GM21529 (cell line): ENCODE results near the gene VEGFB.

ENCODE experiments used
- ATAC-seq: cut with Tn5 transposase; IDR thresholded peaks from one replicate; pipeline ENCODE4 v1.9.1; 2021; ENCODE audit not compliant: unreplicated experiment

VEGFB gene

GRCh38 chr11:64258946-64259532 lies 24.7 kb downstream of the VEGFB start:
- ATAC-seq: no peak

DNA sequence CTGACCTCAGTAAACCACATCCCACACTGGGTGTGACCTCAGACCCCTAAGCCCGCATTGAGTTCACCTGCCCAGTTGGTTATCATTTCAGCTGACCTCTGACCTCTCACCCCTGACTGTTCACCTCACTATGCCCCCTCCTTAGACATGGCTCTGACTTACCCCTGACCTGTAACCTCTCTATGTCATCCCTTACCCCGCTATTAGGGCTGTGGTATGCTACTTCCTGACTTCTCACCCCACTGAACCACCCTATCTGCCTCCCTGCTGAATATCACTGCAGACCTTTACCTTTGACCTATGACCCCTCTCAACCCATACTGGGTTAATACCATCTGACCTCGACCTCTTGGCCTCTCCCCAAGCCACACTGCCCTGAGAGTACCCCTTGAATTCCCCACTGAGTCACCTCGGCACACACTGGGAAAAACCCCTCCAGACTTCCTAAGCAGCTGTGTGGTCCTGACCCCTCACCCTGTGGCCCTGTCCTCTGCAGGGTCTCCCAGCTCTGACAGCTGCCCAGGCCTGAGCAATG lies 25.2 kb downstream of the VEGFB start:
- ATAC-seq: no peak

DNA sequence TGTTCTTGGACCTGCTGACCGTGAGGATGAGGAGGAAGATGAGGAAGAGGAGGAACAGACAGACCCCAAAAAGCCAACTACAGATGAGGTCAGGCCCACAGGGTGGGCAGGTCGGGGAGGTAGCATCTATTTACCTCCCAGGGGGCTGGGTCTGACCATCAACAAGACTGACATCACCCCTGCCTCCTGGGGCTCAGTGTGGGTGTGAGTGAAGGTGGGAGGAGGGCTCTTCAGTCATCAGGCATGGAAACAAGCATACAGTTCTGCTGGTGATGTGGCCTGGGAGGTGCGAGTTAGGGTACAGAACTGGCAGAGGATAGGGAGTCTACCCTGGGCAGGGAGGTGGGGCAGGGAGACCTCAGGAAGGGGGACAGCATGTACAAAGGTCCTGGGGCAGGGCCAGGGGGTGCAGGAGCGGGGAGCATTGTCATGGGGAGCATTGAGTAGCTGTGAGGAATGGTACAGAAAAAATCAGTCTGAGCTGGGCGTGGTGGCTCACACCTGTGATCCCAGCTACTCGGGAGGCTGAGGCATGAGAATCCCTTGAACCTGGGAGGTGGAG lies 25.8 kb downstream of the VEGFB start:
- ATAC-seq: no peak

GRCh38 chr11:64261556-64262080 lies 27.2 kb downstream of the VEGFB start:
- ATAC-seq: no peak

DNA sequence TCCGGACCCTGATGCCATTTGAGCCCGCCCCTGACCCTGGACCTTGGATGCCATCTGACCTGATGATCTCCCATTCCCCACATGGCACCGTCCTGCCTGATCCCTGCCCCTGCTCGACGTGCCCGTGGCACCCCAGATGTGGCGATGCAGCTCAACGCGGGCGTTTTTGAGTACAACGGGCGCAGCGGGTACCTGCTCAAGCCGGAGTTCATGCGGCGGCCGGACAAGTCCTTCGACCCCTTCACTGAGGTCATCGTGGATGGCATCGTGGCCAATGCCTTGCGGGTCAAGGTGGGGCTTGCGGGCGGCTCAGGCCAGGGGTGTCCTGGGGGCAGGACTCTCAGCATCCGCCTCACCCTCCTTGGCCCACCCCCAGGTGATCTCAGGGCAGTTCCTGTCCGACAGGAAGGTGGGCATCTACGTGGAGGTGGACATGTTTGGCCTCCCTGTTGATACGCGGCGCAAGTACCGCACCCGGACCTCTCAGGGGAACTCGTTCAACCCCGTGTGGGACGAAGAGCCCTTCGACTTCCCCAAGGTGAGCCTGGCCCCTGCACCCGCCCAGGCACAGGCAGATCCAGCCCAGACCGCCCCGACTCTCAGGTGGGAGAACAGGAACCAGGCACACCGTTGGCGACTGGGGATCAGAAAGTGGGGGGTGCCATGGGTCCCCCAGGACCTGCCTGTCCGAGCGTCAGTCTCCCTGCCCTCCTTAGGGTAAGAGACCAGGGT lies 28.1 kb downstream of the VEGFB start:
- no peak for ATAC-seq

DNA sequence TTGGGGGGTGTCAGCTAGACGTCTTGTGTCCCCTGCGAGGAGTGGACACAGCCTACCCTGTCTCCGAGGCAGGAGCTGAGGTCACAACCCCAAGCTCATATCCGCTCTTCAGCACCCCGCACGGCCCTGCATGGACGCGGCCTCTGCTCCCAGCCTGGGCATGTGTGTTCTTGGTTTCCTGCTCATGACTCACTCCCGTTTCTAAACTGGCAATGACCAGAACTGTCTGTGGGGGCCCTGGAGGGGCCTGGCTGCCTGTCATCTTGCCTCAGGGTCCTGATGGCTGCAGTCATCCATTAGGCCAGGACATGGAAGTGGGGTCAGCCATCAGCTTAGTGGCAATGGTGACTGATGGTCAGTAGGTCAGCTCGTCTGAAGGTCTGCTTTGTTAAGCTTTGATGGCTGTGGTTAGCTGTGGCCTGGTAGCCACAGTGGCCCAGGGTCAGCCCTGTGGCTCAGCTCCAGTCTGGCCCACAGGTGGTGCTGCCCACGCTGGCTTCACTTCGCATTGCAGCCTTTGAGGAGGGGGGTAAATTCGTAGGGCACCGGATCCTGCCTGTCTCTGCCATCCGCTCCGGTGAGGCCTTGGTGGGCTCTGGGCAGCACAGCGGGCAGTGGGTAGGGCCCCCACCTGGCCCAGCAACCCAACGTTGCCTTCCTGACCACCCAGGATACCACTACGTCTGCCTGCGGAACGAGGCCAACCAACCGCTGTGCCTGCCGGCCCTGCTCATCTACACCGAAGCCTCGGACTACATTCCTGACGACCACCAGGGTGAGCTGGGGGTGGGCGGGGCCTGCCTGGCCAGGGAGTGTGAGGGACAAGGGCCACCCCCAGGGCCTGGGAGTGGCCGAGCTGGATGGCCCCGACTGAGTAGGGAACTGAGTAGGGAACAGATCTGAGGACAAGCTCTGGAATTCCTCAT lies 28.9 kb downstream of the VEGFB start:
- no peak for ATAC-seq

DNA sequence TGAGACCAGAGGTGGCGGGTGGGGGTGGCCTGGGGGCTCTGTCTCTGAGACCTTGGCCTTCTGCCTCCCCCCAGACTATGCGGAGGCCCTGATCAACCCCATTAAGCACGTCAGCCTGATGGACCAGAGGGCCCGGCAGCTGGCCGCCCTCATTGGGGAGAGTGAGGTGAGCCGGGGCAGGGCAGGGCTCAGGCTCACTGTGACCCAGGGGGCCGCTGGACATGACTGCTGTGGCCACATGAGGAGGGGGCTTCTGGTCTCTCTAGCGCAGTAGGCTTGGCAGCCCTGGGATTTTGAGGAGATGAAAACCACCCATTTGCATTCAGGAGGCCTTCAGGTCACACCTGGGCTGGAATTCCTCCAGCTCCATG lies 29.5 kb downstream of the VEGFB start:
- ATAC-seq: no peak

GRCh38 chr11:64264371-64264852 lies 30.0 kb downstream of the VEGFB start:
- ATAC-seq: no peak

GRCh38 chr11:64265176-64266160 lies 31.1 kb downstream of the VEGFB start:
- ATAC-seq: no peak

DNA sequence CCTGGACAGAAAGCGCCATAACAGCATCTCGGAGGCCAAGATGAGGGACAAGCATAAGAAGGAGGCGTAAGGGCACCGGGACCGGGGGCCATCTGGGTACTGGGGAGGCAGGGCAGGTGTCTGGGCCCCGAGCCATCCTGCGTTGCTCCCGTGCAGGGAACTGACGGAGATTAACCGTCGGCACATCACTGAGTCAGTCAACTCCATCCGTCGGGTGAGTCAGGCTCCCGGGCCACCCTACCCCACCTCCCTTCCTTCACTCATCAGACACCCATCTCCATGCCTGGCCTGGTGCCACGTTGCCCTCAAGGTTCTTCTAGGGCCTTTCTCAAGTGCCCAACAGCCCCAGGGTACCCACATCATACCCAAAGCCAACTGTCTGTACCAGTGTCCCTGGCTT lies 32.0 kb downstream of the VEGFB start:
- no peak for ATAC-seq

GRCh38 chr11:64267207-64267945 lies 33.0 kb downstream of the VEGFB start:
- ATAC-seq: no peak

- no peak for ATAC-seq
These were observed 33.9 kb downstream of the VEGFB start for GRCh38 chr11:64268025-64268892.

DNA sequence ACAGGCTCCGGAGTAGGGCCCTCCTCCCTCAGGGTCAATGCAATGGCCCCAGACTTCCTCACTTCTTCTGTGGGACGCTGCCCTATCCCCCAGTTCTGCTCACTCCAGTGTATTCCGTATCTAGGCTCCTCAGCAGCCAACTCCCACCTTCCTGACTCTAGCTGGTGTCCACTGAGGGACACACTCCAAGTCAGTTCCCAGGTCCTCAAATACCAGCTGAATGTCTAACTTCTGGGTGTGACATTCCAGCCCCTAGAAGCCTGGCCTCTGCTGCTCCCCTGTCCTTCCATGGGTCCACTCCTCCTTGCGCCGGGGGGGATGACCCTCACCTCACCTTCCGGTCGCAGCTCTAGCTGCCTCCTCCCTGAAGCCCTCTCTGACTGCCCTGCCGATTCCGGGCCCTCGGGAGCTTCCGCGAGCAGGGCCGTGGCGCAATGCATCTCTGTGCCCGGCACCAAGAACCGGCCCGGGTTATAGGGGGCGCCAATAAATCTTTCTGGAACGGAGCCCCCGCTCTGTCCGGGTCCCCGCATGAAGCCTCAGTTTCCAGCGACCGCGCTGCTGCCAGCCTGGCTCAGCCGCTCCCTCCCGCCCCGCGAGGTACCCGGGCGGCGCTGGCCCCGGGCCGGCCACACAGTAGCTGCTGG lies 34.6 kb downstream of the VEGFB start:
- peak; percentile 25 for ATAC-seq

DNA sequence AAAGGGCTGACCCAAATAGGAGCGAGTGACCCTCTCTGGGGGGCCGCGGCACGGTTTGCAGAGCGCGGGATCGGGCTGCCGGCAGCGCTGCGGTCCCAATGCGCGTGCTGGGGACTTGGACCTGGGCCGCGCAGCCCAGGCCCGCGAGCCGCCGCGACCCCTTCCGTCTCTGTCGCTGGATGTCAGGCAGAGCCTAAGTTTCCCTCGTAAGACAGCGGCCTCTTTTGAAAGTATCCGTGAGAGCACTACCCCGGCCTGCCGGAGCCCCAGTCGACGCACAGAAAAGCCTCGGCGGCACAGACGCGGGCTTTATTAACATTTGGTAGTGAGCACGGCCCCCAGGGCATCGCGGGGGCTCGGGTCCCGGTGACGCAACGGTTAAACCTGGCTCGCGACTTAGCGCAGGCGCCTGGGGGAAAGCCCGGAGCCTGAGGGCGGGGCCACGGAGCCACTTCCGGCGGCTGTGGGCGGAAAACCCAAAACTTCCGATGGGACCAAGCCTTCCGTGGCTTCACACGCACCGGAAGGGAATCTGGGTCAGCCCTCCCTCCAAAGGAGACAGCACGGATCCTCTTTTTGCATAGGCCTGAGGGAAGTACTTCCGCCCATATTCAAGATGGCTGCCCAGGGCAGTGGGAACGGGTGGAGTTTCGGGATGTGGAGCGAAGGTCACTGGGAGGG lies 35.3 kb downstream of the VEGFB start:
- peak; percentile 62 for ATAC-seq

DNA sequence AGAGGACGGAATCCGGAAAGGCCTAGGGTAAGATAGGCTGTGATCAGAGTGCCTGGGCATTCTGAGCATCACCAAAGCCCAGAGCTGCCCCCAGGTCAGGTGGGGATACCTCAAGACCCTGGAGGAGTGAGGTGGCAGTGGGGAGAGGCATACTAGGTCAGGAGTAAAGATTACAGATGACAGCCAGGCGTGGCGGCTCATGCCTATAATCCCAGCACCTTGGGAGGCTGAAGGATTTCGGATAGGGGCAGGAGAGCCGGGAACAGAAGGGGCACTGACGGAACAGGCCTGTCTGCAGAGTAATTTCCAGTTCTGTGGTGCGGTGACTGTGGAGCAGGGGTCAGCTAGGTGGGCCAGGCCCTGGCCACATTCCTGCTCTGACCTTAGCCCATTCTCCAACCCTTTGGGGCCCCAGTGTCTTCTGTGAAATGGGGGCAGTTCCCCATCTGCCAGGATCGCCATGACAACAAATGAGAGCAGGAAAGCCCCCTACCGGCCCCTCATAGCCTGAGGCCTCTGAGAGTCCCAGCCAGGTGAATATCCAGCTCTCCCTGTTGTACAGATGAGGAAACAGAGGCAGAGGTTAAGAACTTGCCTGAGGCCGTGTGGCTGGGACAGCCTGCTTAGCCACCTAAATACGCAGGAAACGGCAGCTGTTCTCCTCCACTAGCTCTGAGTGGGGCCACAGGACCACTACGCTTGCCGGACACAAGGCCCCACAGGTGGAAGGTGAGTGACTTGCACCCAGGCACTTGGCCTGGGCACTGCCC lies 40.8 kb downstream of the VEGFB start:
- ATAC-seq: no peak

GRCh38 chr11:64275841-64276240 lies 41.5 kb downstream of the VEGFB start:
- no peak for ATAC-seq
